BJ (cell line): Measurements from ENCODE around the gene TBX6. TPM values are rescaled to one million over a fixed set of nuclear protein-coding genes. Genes with fewer than 3 reads are reported as not detected.

ENCODE experiments used
- CTCF ChIA-PET: fragments of 350-600 bp; formaldehyde crosslinking; extraction: SDS; loops from one replicate; lab custom pipeline; 2021; ENCODE audit warnings: antibody characterized with exemption, inconsistent platforms; lab: Yijun Ruan, JAX
- POLR2A ChIA-PET: fragments of 300-600 bp; sonication (Branson Sonifier 250); formaldehyde crosslinking; extraction: SDS; loops from one replicate; lab custom pipeline; 2021; ENCODE audit warnings: antibody characterized with exemption; lab: Charles Lee
- DNase-seq: peaks from one replicate; pipeline ENCODE4 v3.0.0-alpha.2; 2011; ENCODE audit warnings: low read depth
- H3K27me3 ChIP-seq: 2 replicates; pipeline ENCODE4 v1.6.0; 2011; ENCODE audit warnings: low read length; ENCODE audit not compliant: control insufficient read depth, insufficient read depth
- H3K36me3 ChIP-seq: 2 replicates; pipeline ENCODE4 v1.5.1; 2011; ENCODE audit warnings: low read length; ENCODE audit not compliant: control insufficient read depth, insufficient read depth
- H3K4me3 ChIP-seq: 2 replicates; pipeline ENCODE4 v1.5.1; 2011; ENCODE audit warnings: low read depth, mild to moderate bottlenecking, control low read depth, low read length
- polyA plus RNA-seq: library from polyadenylated mRNA; depleted of rRNA; stranded (reverse); fragments of >200 nt; gene quantifications from 2 replicates; pipeline ENCODE4 v1.2.3, GENCODE V29; 2011
- TF ChIP-seq, protein P1 (sequence below): IDR thresholded peaks from 2 replicates; pipeline ENCODE4 v1.5.1; 2011; ENCODE audit warnings: low read depth, mild to moderate bottlenecking, control low read depth, inconsistent platforms, low read length, moderate library complexity; ENCODE audit not compliant: insufficient read depth

Gene TBX6
- polyA plus RNA-seq, 1 experiment = 0.04 TPM

DNA sequence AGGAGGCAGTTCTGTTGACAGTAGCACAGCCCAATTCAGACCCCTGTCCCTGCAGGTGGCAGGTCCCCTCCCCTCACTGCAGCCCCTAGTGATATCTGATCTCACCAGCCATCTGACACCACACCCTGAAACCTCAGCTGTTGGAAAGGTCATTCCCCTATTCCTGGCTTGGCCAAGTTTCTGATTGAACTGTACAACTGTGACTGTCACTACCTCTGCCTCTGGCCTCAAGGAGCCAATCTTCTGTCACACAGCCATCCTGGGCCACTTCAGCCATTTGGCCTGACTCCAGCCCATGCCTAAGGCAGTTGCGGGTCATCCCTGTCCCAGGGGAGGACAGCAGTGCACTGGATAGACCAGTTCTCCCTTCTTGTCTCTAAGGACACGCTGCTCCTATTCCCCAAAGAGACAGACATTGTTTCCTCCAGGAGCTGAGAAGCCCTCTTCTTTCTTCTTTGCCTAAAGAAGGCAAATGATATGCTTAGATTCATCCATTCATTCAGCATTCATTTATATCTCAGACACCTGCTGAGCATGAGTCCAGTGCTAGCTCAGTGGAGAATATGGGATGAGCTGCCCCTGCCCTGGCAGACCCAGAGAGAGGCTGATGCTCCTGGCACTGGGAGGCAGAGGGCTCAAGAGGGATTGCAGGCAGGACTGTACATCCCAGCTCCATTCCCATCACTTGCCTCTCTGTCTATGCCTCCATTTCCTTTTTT lies 30.7 kb downstream of the TBX6 start:
- CTCF ChIA-PET = interaction anchor here (1.8 kb wide), 1 partner anchor 30 kb away, joined by 5 read pairs; the partner anchor contains the start of gene TLCD3B
- POLR2A ChIA-PET = no interaction called here
- no peak for DNase-seq
- Histone ChIP-seq H3K36me3 (peaks cover 6% of the 10 kb centered on the region), H3K4me3 (no peak overlapping the region), H3K27me3 (no peaks in the 10 kb centered on the region)
- TF ChIP-seq, protein P1, sequence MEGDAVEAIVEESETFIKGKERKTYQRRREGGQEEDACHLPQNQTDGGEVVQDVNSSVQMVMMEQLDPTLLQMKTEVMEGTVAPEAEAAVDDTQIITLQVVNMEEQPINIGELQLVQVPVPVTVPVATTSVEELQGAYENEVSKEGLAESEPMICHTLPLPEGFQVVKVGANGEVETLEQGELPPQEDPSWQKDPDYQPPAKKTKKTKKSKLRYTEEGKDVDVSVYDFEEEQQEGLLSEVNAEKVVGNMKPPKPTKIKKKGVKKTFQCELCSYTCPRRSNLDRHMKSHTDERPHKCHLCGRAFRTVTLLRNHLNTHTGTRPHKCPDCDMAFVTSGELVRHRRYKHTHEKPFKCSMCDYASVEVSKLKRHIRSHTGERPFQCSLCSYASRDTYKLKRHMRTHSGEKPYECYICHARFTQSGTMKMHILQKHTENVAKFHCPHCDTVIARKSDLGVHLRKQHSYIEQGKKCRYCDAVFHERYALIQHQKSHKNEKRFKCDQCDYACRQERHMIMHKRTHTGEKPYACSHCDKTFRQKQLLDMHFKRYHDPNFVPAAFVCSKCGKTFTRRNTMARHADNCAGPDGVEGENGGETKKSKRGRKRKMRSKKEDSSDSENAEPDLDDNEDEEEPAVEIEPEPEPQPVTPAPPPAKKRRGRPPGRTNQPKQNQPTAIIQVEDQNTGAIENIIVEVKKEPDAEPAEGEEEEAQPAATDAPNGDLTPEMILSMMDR = no peak

DNA sequence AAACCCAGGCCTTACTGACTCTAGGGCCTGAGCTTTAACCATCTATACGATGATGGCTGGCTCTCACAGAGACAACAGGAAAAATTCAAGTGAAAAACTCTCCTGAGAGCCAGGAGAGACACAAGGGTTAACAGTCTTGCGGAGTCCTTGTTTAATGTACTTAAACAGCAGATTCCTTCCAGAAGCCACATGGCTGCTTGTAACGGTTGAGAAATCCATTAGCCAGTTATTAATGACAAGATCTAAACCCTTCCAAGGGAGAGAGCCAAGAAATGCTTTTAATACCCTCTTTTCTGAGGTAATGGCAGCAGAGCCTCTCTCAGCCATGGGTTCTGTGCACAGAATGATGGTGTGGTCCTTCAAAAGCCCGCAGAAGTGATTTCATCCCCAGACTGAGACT lies 31.4 kb downstream of the TBX6 start:
- CTCF ChIA-PET = interaction anchor here (1.8 kb wide), 1 partner anchor 29 kb away, joined by 5 read pairs; the partner anchor contains the start of gene TLCD3B
- TF ChIP-seq, protein P1 = no peak
- DNase-seq = no peak
- Histone ChIP-seq H3K4me3 (no peak overlapping the region), H3K36me3 (peaks cover 6% of the 10 kb centered on the region), H3K27me3 (no peaks in the 10 kb centered on the region)
- POLR2A ChIA-PET = no interaction called here

DNA sequence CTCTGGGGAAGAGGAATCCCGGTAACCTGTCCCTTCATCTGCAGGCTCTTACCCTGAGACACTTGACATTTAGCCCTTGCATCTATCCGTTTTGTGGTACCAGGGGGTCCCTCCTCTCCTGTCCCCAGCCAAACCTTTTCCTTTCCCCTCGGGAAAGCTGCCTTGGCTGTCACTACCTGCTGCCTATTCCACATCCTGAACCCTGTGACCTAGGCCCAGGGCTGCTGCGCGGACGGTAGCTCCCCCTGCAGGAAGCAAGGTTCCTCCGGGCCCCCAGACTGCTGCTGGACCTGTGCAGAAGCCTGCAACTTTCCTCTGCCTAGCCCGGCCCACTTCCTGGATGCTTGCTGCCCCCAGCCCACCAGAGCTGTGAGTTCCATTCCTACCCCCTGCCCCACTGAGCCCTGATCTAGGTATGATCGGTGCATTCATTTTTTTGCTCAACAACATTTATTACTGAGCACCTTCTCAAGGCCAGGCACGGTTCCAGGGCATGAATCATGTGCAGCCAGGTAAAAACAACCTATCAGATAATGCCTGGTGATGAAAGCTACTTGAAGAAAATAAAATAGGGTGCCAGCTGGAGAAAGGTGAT lies 36.7 kb downstream of the TBX6 start:
- CTCF ChIA-PET = interaction anchor here (0.7 to 1.7 kb wide), 9 partner anchors 8 to 248 kb away, joined by 3 to 9 read pairs (median 4); partner anchors contain the start of gene TBX6
- H3K27me3 ChIP-seq = no peaks in the 10 kb centered on the region
- no peak for DNase-seq
- POLR2A ChIA-PET = no interaction called here
- H3K36me3 ChIP-seq = peaks cover 3% of the 10 kb centered on the region
- H3K4me3 ChIP-seq = no peak overlapping the region
- TF ChIP-seq, protein P1 = peak; percentile 70

DNA sequence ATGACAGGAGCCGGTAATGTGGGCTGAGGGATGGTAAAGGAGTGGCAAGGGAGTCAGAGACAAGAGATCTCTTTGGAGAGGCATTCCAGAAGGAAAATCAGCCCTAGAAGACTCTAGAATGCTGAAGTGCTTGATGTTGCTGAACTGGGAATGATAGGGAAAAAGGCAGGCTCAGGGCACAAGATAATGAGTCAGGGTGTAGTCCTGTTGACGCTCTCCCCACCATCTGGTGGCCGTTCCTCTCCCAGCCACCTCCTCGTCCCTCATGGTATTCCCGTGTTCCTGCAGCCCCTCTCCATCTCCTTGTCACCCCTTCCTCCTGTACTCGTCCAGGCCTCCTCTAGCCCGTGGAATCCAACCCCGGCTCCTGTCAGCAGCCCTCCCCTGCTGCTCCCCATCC lies 37.3 kb downstream of the TBX6 start:
- Histone ChIP-seq H3K4me3 (no peak overlapping the region), H3K27me3 (no peaks in the 10 kb centered on the region), H3K36me3 (peaks cover 3% of the 10 kb centered on the region)
- TF ChIP-seq, protein P1 = no peak
- ChIA-PET CTCF (interaction anchor here (1.1 to 5.9 kb wide), 8 partner anchors 8 to 247 kb away, joined by 3 to 29 read pairs (median 5); partner anchors contain the start of genes TBX6 and TLCD3B), POLR2A (no interaction called here)
- no peak for DNase-seq
